ENCODE results near the gene MRPL53. TPM values are rescaled to one million over a fixed set of nuclear protein-coding genes. Genes with fewer than 3 reads are reported as not detected.

The MRPL53 gene
- total and polyA plus RNA-seq, 8 donors = 37.6 to 60.0 (median 45.9) TPM

DNA sequence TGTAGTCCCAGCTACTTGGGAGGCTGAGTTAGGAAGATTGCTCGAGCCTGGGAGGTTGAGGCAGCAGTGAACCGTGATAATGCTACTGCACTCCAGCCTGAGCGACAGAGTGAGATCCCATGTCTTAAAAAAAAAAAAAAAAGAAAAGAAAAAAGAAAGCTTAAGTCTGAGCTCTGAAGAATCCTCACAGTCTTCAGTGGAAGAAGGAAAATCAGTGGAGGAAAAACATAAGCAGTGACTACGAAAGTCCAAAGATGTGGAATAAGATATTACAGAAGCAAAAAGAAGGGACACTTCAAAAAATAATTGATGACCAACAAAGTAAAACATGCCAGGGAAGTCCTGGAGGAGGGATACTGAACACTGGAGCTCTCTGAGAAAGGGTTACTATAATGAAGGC lies 37.8 kb upstream of the MRPL53 start:
- Histone ChIP-seq H3K9me3 (no peaks in the 10 kb centered on the region), H3K36me3 (no peaks in the 10 kb centered on the region), H3K27me3 (peaks cover 0 to 33% (median 7%) of the 10 kb centered on the region in 4 donors), H3K4me1 (peaks cover 6 to 20% (median 11%) of the 10 kb centered on the region in 3 donors), H3K27ac (no peak overlapping the region), H3K4me3 (no peak overlapping the region)
- no peak for ATAC-seq
- no peak for TF ChIP-seq CTCF (IDR thresholded peaks at IDR 0.05)
- intact Hi-C loops (cut with DNase I) = no loop called here
- no peak for FAIRE-seq
- WGBS, 2 donors = 77 to 87% methylated on average over 4 of the region's 4 CpGs
- no peak for DNase-seq

- Histone ChIP-seq H3K4me3 (peak overlapping the region; percentile 64 to 89 (median 69)), H3K4me1 (peaks cover 6 to 29% (median 11%) of the 10 kb centered on the region in 3 donors), H3K9me3 (no peaks in the 10 kb centered on the region), H3K36me3 (no peaks in the 10 kb centered on the region), H3K27ac (peak overlapping the region; percentile 91 to 98 (median 94)), H3K27me3 (peaks cover 0 to 11% (median under 1%) of the 10 kb centered on the region in 4 donors)
- intact Hi-C loops (cut with DNase I) = no loop called here
- ATAC-seq (peak; percentile 16 to 43 (median 27)), FAIRE-seq (no peak), DNase-seq (peak in 3 of 6 donors; percentile 43 to 67 (median 63))
- no peak for TF ChIP-seq CTCF (IDR thresholded peaks at IDR 0.05)
- WGBS, 2 donors = 7 to 12% methylated on average over 38 of the region's 38 CpGs
Measured at GRCh38 chr2:74507926-74508520, 35.5 kb upstream of the MRPL53 start.

- Histone ChIP-seq H3K9me3 (no peaks in the 10 kb centered on the region), H3K36me3 (no peaks in the 10 kb centered on the region), H3K4me1 (peaks cover 6 to 29% (median 11%) of the 10 kb centered on the region in 3 donors), H3K4me3 (peak within 1 kb of the TSS; percentile 64 to 89 (median 69)), H3K27ac (peak within 1 kb of the TSS; percentile 91 to 98 (median 94)), H3K27me3 (peaks cover 0 to 7% (median 0%) of the 10 kb centered on the region in 4 donors)
- DNase-seq (peak; percentile 98 to 100 (median 99)), FAIRE-seq (no peak), ATAC-seq (peak; percentile 93 to 97 (median 94))
- intact Hi-C loops (cut with DNase I) = no loop called here
- 0 to 1% methylated on average over 55 to 56 of the region's 56 CpGs for WGBS, 2 donors
- TF ChIP-seq CTCF (IDR thresholded peaks at IDR 0.05) = no peak
Measured at GRCh38 chr2:74507145-74507925, 34.9 kb upstream of the MRPL53 start, which contains the start of gene PCGF1. TSS of gene PCGF1 (minus strand) at chr2:74507695. CDS start at chr2:74507668, 27 bp downstream.

GRCh38 chr2:74505448-74506246 lies 33.2 kb upstream of the MRPL53 start:
- no peaks in the 10 kb centered on the region for H3K36me3 ChIP-seq
- H3K9me3 ChIP-seq = no peaks in the 10 kb centered on the region
- no peak overlapping the region for H3K27ac ChIP-seq
- 87 to 93% methylated on average over 14 of the region's 14 CpGs for WGBS, 2 donors
- no peak for ATAC-seq
- FAIRE-seq = no peak
- no peaks in the 10 kb centered on the region for H3K27me3 ChIP-seq
- H3K4me1 ChIP-seq = peaks cover 6 to 29% (median 11%) of the 10 kb centered on the region in 3 donors
- intact Hi-C loops (cut with DNase I) = no loop called here
- no peak for DNase-seq
- TF ChIP-seq CTCF (IDR thresholded peaks at IDR 0.05) = no peak
- peak overlapping the region in 2 of 4 donors; percentile 65 to 89 for H3K4me3 ChIP-seq
